HepG2 (cell line): ENCODE data around the gene NEMF. TPM values are rescaled to one million over a fixed set of nuclear protein-coding genes. Genes with fewer than 3 reads are reported as not detected.

Source experiments
- ATF4 ChIP-seq, 2 experiments: fragments of 450-650 bp in 1 of 2; sonication (generic) in 1 of 2; formaldehyde crosslinking; IDR thresholded peaks; 2 replicates each; pipeline versions ENCODE4 v1.5.0 to v1.8.0; 2020 to 2022; ENCODE audit warnings: mild to moderate bottlenecking in 1 of 2, missing genetic modification reagents in 1 of 2
- GFI1 ChIP-seq: sonication (generic); formaldehyde crosslinking; IDR thresholded peaks from 2 replicates; pipeline ENCODE4 v1.5.0; 2020; ENCODE audit warnings: missing genetic modification reagents, mild to moderate bottlenecking, borderline replicate concordance
- NFE2L2 ChIP-seq: fragments of 150-350 bp; IDR thresholded peaks from 2 replicates; pipeline ENCODE4 v1.6.1; 2014; ENCODE audit warnings: low read length
- PCBP2 ChIP-seq: fragments of 200-400 bp; formaldehyde crosslinking; optimal IDR thresholded peaks from 2 replicates; pipeline ENCODE3; 2018; ENCODE audit warnings: low read length, low read depth; ENCODE audit not compliant: poor library complexity, severe bottlenecking
- SAFB2 ChIP-seq: sonication (generic); formaldehyde crosslinking; IDR thresholded peaks from 2 replicates; pipeline ENCODE4 v1.5.1; 2020; ENCODE audit warnings: missing genetic modification reagents, low read depth, mild to moderate bottlenecking, borderline replicate concordance
- SNAPC4 ChIP-seq: sonication (generic); formaldehyde crosslinking; IDR thresholded peaks from 2 replicates; pipeline ENCODE4 v1.4.0; 2020; ENCODE audit warnings: mild to moderate bottlenecking, missing genetic modification reagents
- SRSF9 ChIP-seq: fragments of 200-400 bp; formaldehyde crosslinking; IDR thresholded peaks from 2 replicates; pipeline ENCODE4 v1.6.1; 2018; ENCODE audit warnings: borderline replicate concordance, mild to moderate bottlenecking, low read depth, low read length; ENCODE audit not compliant: insufficient read depth, poor library complexity, severe bottlenecking
- TIGD3 ChIP-seq: sonication (generic); formaldehyde crosslinking; IDR thresholded peaks from 2 replicates; pipeline ENCODE4 v1.5.1; 2020; ENCODE audit warnings: mild to moderate bottlenecking, missing genetic modification reagents, borderline replicate concordance
- TOPORS ChIP-seq: sonication (generic); formaldehyde crosslinking; IDR thresholded peaks from 2 replicates; pipeline ENCODE4 v1.8.0; 2023; ENCODE audit warnings: mild to moderate bottlenecking, missing genetic modification reagents
- YEATS4 ChIP-seq: sonication (generic); formaldehyde crosslinking; IDR thresholded peaks from 2 replicates; pipeline ENCODE4 v1.4.0; 2020; ENCODE audit warnings: missing genetic modification reagents, borderline replicate concordance
- ZFP90 ChIP-seq: sonication (generic); formaldehyde crosslinking; IDR thresholded peaks from 2 replicates; pipeline ENCODE4 v1.8.0; 2022; ENCODE audit warnings: missing genetic modification reagents, mild to moderate bottlenecking, inconsistent platforms, borderline replicate concordance
- ZNF10 ChIP-seq: sonication (generic); formaldehyde crosslinking; IDR thresholded peaks from 2 replicates; pipeline ENCODE4 v1.4.0; 2020; ENCODE audit warnings: mild to moderate bottlenecking, low read depth, missing genetic modification reagents, borderline replicate concordance
- ZNF18 ChIP-seq: sonication (generic); formaldehyde crosslinking; IDR thresholded peaks from 2 replicates; pipeline ENCODE4 v1.8.0; 2022; ENCODE audit warnings: mild to moderate bottlenecking, missing genetic modification reagents; ENCODE audit not compliant: insufficient replicate concordance
- ZNF790 ChIP-seq: sonication (generic); formaldehyde crosslinking; IDR thresholded peaks from 2 replicates; pipeline ENCODE4 v1.8.0; 2022; ENCODE audit warnings: missing genetic modification reagents, mild to moderate bottlenecking, borderline replicate concordance
- polyA plus RNA-seq, 8 experiments: library from polyadenylated mRNA; depleted of rRNA in 3 of 8; stranded (reverse) in 7 of 8; unstranded in 1 of 8; fragments of >200 nt; fragmentation: Illumina TruSeq in 4 of 8; extraction: Trizol in 4 of 8; gene quantifications; 2 replicates each; pipeline versions ENCODE4 v1.2.1 to v1.2.3, GENCODE V29; 2011 to 2016; ENCODE audit warnings: low read depth in 4 of 8, missing spikeins in 1 of 8, mixed read lengths in 1 of 8; ENCODE audit not compliant: insufficient read depth in 1 of 8
- total RNA-seq, 5 experiments: library from RNA; depleted of rRNA; stranded (reverse); fragments of >200 nt; fragmentation: Illumina TruSeq; extraction: Trizol; gene quantifications; 2 replicates each; pipeline ENCODE4 v1.2.3, GENCODE V29; 2016; ENCODE audit warnings: low read depth in 1 of 5

The NEMF gene
- total and polyA plus RNA-seq, 2 of the 13 experiments (the other 11 are each of a cell fraction or from before 2014, with no cell fraction given) = 21.3 to 57.9 TPM

- TF ChIP-seq ZNF790 (CRISPR knock-in tag) (no peak), ATF4 (CRISPR knock-in tag; IDR thresholded peaks at IDR 0.05) (peak in 1 of 2 experiments; percentile 64; a peak in 1 of 4 replicates), ZNF10 (CRISPR knock-in tag) (no peak), YEATS4 (CRISPR knock-in tag) (peak; percentile 65; the same call in 1 of the 2 replicates), TIGD3 (CRISPR knock-in tag) (no peak), ZNF18 (peak; percentile 23), GFI1 (CRISPR knock-in tag) (no peak), TOPORS (CRISPR knock-in tag) (0 out of 2 replicates have a peak, but pooled peaks have one; percentile 68), PCBP2 (no peak), NFE2L2 (no peak), SNAPC4 (no peak), ZFP90 (CRISPR knock-in tag) (0 out of 2 replicates have a peak, but pooled peaks have one; percentile 56), SAFB2 (CRISPR knock-in tag) (no peak; the same call in 1 of the 2 replicates), SRSF9 (no peak)
These were observed at the start of gene NEMF (continued) for GRCh38 chr14:49852301-49853157.
